ENCODE results near the gene GABRA4. TPM values are rescaled to one million over a fixed set of nuclear protein-coding genes. Genes with fewer than 3 reads are reported as not detected.

Gene GABRA4
- total and polyA plus RNA-seq, 10 of the 15 experiments (the other 5 are each of a cell fraction or from before 2014, with no cell fraction given), result 0.69 to 14.6 (median 1.1) TPM

DNA sequence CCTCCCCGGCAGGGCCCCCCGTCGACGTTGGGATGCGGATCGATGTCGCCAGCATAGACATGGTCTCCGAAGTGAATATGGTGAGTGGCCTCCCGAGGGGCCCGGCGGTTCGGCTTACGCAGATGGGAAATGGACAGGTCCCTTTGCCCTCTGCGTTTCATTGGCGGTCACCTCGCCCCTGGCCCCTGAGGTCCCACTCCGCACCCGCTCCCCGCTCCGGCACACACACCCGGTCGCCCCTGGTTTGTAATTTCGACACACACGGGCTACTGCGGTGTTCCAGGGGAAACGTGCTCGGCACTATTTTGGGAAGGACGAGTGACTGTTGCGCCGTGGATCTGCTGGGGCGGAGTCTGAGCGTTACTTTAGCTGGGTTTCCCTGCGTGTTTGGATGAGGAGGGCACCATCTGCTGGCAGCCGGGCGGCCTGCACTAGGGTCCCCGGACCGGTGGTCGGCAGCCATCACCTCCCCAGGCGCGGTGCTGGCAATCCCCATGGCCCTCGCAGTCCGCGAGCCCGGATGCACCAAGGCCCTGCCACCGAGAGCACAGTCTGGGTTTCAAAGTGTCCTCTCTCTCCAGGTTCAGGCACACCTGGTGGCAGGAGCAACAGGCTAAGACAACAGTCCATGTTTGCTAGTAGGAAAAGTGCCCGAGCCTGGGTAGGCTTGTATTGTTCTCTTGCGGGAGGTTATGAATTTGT is 39.2 kb upstream of the GABRA4 start (continued):
- TF ChIP-seq, protein P1, sequence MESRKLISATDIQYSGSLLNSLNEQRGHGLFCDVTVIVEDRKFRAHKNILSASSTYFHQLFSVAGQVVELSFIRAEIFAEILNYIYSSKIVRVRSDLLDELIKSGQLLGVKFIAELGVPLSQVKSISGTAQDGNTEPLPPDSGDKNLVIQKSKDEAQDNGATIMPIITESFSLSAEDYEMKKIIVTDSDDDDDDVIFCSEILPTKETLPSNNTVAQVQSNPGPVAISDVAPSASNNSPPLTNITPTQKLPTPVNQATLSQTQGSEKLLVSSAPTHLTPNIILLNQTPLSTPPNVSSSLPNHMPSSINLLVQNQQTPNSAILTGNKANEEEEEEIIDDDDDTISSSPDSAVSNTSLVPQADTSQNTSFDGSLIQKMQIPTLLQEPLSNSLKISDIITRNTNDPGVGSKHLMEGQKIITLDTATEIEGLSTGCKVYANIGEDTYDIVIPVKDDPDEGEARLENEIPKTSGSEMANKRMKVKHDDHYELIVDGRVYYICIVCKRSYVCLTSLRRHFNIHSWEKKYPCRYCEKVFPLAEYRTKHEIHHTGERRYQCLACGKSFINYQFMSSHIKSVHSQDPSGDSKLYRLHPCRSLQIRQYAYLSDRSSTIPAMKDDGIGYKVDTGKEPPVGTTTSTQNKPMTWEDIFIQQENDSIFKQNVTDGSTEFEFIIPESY (IDR thresholded peaks at IDR 0.05), result no peak
- no peak for TF ChIP-seq SP1 (IDR thresholded peaks at IDR 0.05; ENCODE audit: low read depth, low read length)
- TF ChIP-seq SMC3 (IDR thresholded peaks at IDR 0.05; ENCODE audit: borderline replicate concordance, low read length), result peak; percentile 79
- TF ChIP-seq TAF1 (IDR thresholded peaks at IDR 0.05; ENCODE audit: borderline replicate concordance, low read depth, low read length), result no peak
- TF ChIP-seq E4F1 (IDR thresholded peaks at IDR 0.05; ENCODE audit: borderline replicate concordance, partially characterized antibody), result no peak
- TF ChIP-seq YBX1 (IDR thresholded peaks at IDR 0.05), result no peak
- TF ChIP-seq, protein P2, sequence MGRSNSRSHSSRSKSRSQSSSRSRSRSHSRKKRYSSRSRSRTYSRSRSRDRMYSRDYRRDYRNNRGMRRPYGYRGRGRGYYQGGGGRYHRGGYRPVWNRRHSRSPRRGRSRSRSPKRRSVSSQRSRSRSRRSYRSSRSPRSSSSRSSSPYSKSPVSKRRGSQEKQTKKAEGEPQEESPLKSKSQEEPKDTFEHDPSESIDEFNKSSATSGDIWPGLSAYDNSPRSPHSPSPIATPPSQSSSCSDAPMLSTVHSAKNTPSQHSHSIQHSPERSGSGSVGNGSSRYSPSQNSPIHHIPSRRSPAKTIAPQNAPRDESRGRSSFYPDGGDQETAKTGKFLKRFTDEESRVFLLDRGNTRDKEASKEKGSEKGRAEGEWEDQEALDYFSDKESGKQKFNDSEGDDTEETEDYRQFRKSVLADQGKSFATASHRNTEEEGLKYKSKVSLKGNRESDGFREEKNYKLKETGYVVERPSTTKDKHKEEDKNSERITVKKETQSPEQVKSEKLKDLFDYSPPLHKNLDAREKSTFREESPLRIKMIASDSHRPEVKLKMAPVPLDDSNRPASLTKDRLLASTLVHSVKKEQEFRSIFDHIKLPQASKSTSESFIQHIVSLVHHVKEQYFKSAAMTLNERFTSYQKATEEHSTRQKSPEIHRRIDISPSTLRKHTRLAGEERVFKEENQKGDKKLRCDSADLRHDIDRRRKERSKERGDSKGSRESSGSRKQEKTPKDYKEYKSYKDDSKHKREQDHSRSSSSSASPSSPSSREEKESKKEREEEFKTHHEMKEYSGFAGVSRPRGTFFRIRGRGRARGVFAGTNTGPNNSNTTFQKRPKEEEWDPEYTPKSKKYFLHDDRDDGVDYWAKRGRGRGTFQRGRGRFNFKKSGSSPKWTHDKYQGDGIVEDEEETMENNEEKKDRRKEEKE (IDR thresholded peaks at IDR 0.05), result no peak
